NCI-H69 (cell line): Measurements from ENCODE around the gene COL5A2.

Experiments
- DNase-seq: peaks from one replicate; lab custom pipeline; 2025; lab: John Stamatoyannopoulos, UW

COL5A2 gene

DNA sequence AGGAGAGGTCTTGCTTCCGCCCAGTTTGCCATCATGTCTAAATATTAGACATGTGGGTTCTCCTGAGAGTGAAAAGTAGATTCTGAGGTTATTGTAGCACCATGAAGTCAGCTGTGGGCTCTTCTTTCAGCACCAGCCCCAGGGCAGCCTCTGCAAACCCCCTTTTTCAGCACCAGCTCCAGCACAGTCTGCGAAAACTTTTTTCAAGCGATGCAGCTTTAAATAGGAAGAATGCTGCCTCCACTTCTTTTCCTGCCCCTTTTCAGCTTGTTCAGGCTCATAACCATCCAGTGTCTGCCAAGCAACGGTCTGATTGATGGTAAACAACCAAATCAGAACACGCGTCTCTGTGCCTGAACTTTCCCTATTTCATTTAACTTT, at the start of gene COL5A2:
Gene COL5A2 (minus strand): TSS at position 192 of the 381 bp plus-strand sequence. CDS start 157 bp downstream, at position 35.
- no peak for DNase-seq

DNA sequence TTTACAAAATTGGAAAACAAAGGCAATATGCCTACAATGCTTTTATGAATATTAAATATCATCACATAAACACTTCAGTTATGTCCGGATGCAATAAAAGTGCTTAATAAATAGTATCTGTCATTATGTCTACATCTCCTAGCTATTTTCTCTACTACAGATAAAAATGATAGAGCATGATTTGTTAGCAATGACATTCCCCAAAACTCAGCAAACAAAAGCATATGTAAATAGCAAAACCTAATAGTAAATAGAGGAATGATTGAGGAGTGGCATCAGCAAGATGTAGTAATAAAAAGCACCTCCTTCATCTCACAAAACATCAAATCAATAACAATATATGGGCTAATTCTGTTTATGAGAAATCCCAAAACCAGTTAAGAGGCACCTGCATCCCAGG, 46.5 kb upstream of the COL5A2 start:
- DNase-seq, result no peak

DNA sequence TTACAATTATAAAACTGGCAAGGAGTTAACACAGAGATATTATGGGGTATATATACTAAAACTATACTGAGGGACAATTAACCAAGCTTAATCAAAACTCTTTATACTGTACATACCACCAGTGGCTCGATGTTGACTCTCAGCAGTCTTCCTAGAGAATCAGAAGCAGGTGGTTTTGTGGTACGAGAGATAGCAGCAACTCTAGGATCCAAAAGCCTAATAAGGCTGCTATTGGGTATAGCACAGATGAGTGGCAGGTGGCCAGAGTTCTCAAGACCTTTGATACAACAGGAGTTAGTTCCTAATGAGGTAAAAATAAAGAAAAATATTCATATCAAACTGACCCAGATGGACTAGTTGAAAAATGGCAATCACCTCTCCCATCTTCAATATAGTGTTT, 45.5 kb upstream of the COL5A2 start:
- no peak for DNase-seq

DNA sequence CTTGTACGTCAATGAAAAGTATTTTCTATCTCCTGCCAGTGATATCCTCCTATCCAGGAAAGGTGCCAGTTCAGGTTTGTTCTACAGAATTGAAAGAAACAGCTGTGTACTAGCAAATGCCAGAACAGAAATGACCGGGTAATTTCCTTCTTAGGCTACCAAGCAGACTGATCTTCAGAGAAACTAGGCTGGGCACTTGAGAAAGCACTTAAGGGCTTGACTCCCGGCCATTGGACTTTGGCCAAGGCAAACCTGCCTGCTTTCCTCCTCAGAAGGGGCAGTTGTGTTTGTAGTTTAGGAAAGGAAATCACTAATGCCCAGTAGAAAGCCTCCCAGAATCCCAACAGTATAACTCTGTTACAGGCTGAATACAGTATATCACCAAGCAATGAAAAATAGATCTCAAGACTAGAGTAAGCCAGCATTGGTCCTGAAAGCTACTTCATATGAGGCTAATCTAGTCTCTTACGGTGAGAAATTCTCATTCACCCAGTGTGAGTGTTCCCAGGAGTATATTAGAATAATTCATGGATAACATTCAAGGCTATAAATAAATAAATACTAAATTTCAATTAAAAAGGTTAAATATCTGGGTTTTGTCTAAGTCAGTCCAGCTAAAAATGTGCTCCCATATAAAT, 43.0 kb upstream of the COL5A2 start:
- DNase-seq, result no peak

DNA sequence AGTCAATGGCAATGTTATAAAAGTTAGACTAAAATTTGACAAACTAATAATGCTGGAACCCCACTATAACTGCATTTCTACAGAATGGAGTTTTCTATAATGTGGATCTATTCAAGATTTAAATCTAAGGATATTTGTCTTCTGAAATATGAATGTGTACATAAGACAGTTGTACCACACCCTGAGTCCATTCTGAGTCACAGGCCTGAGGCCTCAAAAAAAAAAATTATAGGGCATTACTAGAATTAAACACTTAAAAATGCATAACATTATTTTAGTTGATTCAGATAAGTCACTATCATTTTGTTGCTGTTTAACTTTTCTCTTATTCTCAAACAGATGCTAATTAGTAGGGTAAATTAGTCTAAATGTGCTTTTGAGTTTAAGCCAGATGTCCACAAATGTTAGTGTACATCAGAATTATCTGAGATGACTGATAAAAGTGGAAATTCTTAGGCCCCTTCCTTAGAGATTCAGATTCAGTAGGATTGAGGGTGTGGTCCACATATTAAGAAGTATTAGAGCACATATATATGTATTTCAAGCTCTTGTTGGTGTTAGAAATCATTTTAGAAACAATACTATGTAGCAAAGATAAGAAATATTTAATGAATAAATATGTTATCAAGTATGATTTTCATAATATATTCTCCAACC, 42.4 kb upstream of the COL5A2 start:
- DNase-seq, result no peak

DNA sequence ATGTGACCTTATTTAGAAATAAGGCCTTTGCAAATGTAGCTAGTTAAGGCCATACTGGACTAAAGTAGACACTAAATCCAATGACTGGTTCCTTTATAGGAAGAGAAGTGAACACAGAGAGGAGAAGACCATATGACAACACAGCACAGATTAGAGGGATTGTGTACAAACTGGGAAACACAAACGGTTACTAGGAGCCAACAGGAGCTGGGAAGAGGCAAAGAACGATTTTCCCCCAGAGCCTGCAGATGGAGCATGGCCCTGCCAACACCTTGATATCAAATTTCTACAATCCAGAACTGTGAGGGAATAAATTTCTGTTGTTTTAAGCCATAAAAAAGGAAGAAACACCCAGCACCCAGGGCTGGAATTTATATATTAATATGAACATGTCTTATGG, 38.7 kb upstream of the COL5A2 start:
- no peak for DNase-seq

DNA sequence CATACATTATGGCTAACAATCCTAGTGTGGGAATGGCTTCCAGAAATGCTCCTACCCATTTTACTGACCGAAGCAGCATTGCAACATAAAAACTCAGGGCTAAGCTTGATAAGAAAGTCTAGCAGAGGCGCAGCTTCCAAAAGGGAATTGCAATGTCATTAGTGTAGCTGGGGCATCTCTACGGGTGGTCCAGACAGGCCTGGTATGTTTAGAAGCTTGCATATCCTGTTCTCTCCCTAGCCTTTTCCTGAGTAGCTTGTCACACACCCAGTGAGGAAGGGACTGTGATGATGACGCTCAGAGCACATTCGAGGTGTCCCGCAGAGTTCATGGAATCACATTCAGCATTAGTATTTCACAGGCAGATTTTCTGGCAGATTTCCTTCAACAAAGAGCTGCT, 38.0 kb upstream of the COL5A2 start:
- DNase-seq, result no peak

DNA sequence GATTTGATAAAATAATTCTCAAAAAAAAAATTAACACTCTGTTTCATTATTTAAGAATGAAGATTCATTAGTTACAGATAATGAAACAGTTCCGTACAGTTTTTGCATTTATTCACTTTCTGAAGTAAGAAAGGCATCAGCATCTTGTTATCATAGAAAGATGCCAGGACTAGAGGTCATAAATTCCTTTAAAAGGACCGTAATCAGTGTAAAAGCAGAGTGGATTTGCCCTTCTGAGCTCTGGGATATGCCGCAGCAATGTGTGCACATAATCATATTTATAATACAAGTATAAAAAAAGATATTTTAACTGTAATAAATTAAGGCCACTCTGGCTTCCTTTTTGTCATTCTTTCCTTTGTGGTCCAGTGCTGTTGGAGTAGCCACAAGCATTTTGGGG, 37.5 kb upstream of the COL5A2 start:
- DNase-seq, result no peak

DNA sequence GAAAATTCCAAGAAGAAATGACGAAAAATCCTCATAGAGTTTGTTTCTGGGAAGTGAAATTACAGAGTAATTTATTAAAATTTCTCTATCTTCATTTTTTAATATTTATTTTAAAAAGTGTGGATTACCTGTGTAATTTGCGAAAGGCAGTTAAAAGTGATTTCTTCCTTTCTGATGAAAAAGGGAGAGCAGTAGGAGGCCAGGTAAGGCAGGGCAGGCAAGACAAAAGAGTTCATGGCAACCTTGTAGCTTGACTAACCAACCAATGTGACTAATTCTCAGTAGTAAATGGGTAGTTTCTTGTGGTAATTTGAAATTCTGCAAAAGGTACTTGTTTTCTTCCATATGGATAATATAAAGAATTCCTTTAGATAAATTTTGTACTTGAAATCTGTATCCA, 34.9 kb upstream of the COL5A2 start:
- DNase-seq, result no peak

DNA sequence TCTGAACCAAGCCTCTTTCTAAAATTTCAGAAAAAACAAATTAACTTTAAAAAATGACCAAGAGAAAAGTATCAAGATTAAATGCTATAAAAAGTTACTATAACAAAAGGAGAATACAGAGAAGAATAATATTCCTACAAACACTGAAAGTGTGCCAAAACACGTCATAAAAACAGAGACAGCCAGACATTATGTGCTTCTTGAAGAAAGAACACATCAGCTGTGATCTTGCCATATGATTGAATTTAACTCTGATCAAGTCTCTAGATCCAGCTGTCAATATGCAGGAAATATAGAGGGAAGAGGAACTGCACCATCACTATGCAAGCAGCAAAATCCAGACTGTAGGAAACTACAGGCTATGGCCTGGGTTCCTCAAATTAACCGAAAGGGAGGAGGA, 33.7 kb upstream of the COL5A2 start:
- no peak for DNase-seq

DNA sequence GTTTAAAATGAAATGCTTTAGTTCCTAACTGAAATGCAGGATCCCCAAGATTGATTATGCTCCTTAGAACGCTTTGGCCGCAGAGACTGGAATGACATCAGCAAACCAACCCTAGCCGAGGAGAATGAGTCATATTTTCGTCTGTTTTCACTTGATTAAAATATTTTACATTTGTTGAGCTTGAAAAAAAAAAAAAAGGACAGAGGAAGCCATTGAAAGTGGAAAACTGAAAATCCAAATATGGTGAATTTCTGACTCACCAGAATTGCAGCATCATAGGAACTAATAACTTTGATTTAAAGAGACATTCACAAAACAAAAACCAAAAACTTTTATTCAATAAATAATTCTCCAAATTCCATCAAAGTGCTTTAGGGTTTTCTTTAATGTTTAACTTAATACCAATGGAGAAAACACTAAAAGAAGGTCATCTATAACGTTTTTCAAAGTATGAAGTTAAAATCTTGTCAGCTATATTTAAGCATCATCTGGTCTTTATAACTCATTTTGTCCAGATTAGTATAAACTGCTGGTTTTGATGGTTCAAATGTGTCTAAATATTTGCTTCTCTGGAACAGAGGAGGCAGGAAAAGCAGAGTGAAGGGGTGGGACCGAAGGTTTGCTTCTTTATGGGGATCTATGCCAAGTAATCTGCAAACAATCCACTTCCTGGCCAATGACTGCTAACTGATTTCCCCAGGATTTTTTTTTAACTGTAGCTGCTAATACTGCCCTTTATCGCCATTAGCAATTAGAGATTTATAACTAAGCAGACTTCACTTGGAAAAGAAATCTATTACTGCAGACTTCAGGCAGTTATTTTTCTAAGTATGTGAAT, 30.9 kb upstream of the COL5A2 start:
- DNase-seq, result no peak

DNA sequence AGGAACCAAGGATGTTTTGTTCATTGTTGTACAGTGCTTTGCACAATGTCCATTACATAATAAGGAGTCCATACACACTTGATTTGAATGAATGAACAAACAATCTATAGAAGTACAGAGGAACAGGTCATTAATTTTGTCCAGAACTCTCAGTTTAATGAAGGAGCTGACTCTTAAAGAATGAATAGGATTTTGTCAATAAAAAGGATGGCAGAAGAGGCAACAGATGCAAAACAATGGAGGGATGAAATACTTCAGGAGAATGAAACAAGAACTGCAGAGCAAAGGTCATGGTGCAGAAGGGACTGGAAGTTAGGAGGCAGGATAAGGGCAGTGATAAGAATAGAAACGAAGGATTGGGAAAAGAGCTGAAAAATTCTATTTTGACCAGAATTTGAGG, 28.7 kb upstream of the COL5A2 start:
- DNase-seq, result no peak

DNA sequence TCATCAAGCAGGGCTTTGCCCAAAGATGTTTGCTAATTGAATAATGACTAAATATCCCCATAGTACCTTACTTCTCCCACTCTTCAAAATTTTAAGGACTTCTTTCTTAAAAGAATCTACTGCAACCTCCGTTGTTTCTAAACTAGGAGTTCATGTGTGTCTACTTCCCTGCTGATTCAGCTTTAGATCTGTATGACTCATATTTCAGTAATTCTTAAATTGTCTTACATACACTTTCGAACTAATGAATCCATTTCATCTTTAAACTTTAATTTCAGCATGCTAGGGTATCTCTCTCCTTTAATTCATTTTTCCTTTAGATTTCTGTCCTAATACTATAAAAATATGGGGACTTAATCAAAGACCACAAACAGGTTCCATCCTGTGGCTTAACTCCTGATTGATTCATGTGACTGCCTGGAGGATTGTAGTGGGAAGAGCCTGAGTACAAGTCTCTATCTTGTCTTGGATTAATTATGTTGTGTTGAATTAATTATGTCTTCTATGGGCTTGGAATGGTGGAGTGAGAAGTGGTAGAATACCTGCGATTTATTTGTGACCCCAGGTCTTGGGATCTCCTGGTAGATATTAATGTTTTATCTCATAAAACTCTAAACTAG, 24.9 kb upstream of the COL5A2 start:
- no peak for DNase-seq

DNA sequence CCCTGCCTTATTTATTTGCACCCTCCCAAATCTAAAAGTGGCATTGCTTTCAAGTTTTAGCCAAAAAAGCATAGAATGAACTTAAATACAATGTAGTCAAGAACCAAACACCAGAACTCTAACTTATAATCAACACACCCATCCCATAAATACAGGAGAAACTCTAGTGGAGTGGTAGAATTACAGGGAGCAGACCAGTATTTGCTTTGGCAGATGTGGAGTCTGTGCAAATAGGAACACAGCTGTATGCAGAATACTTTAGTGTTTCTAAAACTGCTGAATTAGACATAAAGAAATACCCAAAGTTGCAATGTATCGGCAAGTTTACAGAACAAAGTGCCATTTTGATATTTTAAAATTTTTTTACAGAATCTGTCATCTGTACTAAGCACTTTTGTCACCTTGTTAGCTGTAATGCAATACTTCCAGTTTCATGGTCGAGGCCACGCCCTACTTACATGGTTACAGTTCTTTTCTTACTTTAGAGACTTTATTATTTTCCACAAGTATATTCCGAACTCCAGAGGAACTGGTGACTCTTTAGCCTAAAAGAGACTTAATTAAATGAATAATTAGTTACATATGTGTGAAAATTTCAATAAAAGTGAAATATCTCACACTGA, 23.7 kb upstream of the COL5A2 start:
- DNase-seq, result no peak

DNA sequence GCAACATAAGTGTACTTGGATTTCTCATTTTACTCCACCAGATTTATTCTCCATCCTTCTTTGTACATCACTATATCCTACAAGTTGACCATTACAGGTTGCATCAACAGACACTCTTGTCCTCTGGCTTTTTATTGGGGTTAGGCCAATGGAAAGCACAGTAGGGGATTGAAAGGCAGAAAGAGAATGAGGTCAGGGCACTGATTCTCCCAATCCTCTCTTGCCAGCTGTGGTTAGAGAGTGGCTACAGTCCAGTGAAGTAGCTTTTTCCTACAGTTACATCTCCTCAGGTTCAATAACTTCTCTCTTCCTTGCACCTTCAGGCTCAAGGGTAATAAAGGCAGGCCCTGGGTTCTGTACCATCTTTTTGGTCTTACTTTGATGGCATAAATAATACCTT, 20.2 kb upstream of the COL5A2 start:
- DNase-seq, result no peak

DNA sequence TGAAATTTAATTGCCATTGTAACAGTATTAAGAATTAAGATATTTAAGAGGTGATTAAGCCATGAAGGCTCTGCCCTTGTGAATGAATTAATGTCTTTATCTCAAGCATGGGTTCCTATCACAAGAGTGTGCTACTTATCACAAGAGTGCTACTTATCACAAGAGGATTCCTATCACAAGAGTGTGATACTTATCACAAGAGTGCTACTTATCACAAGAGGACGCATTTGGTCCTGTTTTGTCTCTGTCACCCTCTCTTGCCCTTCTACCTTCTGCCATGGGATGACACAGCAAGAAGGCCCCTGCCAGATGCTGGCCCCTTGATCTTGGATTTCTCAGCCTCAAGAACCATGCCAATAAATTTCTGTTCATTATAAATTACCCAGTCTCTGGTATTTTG, 13.2 kb upstream of the COL5A2 start:
- no peak for DNase-seq

DNA sequence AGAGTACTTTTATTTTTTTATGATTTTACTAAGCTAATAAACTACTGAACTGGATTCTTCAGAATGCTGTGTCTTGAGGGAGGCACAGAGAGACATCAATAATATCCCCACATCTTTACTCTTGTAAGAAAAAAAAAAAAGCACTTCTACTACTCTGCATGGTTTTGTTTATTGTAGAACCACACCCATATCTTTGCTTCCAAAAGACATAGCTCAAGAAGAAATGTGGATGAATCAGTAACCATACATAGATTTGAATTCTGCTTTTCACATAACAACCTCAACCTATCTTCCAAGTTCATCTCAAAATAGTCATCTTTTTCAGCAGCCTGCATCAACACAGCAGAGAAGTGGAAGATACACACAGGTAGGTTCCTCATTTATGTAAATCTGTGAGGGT, 12.2 kb upstream of the COL5A2 start:
- no peak for DNase-seq

DNA sequence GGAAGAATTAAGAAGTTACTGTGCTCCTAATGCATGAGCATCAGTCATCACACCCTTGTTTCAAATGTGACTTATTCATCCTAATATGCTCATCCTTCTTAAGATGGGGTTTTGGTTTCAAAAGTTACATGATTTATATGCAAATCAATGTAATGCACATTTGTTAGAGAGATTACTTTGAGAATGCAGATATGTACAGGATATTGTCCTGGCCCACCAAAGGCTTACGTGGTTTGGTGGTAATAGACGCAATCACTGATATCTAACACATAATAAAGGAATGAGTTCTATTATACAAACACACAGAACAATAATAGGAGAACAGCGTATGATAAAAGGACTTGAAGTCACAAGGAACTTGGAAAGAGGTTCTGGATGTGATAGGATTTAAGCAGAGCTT, 11.1 kb upstream of the COL5A2 start:
- DNase-seq, result no peak

DNA sequence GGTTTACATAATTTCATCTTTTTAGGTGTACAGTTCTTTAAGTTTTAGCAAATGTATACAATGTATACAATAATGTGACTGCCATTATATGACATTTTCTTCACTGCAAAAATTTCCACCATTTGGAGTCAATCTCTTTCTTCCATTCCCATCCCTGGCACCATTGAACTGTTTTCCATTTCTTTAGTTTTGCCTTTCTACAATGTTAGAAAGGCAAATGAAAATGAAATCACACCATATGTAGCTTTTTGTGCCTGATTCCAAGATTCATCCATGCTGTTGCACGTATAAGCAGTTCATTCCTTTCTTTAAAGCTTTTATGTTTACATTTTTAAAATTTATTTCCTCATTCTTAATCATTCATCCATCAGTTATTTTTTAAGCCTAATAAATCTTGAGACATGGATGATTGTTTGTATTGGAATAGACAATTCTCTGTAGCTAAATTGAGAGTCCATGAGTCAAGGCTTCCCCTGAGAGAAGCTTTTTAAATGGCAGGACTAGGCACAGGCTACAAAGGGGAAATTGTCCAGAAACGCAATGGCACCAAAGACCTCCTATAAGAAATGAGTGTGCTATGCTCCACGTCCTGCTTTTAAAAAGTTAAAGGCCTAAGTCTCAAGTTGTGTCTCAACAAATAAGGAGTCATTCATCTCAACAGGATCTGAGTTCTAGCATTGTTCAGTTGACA, 8.7 kb upstream of the COL5A2 start:
- DNase-seq, result no peak

DNA sequence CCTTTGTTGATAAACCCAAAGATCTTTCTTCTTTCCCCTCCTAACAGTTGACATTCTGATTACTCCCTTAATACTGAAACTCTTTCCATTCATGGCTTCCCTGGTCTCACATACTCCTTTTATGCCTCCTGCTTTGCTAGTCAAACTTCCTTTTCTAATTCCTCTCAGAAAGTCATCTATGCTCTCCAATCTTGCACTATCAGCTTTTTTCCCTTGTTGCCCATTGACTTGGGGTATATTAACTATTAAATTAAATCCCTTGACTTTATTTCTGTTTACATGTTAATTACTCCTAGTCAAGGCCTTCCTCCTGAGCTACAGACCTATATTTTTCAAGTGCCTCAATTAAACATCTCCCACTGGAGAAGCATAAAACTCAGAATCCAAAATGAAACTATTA, 3.6 kb upstream of the COL5A2 start:
- DNase-seq, result no peak

DNA sequence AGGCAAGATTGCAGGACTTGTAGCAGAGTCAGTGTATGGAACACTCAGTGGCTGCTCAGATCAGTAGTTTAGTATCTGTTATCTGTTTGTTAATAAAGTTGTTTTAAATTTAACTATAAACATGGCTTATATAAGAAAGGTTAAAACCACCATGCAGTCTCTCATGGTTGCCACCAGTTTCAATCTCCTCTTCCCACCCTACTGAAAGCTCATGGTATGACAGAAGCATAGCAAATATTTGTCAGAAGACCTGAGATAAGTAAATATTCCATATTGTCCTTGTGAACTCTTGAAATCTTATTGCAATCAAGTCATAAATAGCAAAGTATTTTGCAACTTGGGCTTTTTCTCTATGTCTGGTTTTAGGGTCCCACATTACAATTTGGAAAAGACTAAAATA, 2.1 kb upstream of the COL5A2 start:
- no peak for DNase-seq
